Keratinocyte (primary cell): ENCODE results near the gene KHDC4.

Experiments
- EZH2 ChIP-seq: IDR thresholded peaks from one replicate; pipeline ENCODE4 v1.6.1; 2012; ENCODE audit warnings: inconsistent platforms, mild to moderate bottlenecking, low read length, moderate library complexity
- TF ChIP-seq, protein P1 (sequence below), 3 experiments: IDR thresholded peaks in 1 of 3; conservative IDR thresholded peaks in 1 of 3; optimal IDR thresholded peaks in 1 of 3; 2 replicates in 2 of 3; 3 replicates in 1 of 3; pipeline versions ENCODE3 to v1.5.1; 2011; ENCODE audit warnings: low read length in 3 of 3, mild to moderate bottlenecking in 3 of 3, moderate library complexity in 2 of 3, control low read depth in 1 of 3, inconsistent platforms in 1 of 3; ENCODE audit not compliant: insufficient read depth in 2 of 3; ENCODE audit errors: extremely low read depth in 1 of 3

DNA sequence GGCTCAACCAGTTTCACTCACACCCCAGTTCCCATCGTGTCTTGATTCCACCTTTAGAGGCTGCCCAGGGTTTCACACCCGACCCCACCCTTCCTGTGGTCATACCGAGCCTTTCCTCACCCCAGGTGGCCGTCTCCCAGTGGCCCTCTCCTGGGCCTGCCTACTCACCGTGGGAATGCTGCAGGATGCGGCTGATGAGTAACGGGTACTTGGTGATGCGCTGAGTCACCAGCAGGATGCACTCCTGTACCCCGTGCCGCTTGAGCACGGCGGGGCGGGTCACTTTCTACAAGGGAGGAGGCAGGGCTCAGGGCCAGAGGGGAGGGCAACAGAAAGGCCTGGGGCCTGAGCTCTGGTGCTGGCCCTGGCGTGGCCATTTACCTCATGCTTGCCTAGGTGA is 27.7 kb upstream of the KHDC4 start:
- TF ChIP-seq, protein P1, sequence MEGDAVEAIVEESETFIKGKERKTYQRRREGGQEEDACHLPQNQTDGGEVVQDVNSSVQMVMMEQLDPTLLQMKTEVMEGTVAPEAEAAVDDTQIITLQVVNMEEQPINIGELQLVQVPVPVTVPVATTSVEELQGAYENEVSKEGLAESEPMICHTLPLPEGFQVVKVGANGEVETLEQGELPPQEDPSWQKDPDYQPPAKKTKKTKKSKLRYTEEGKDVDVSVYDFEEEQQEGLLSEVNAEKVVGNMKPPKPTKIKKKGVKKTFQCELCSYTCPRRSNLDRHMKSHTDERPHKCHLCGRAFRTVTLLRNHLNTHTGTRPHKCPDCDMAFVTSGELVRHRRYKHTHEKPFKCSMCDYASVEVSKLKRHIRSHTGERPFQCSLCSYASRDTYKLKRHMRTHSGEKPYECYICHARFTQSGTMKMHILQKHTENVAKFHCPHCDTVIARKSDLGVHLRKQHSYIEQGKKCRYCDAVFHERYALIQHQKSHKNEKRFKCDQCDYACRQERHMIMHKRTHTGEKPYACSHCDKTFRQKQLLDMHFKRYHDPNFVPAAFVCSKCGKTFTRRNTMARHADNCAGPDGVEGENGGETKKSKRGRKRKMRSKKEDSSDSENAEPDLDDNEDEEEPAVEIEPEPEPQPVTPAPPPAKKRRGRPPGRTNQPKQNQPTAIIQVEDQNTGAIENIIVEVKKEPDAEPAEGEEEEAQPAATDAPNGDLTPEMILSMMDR (optimal IDR thresholded peaks at IDR 0.05 in 1 of 3, IDR thresholded peaks at IDR 0.05 in 1 of 3, conservative IDR thresholded peaks at IDR 0.05 in 1 of 3; ENCODE audit: extremely low read depth in 1 of 3, insufficient read depth in 2 of 3, low read length in 3 of 3), result peak; percentile 2 to 78 (median 16)
- no peak for TF ChIP-seq EZH2
